Stimulated activated effector memory CD8-positive, alpha-beta T cell treated with anti-CD3 and anti-CD28 coated beads, Interleukin-12 subunit alpha, Interleukin-12 subunit beta, amount 100 ng/mL, for 72 hours (primary cell): ENCODE data around the gene LRRC4C.

Experiments used
- ATAC-seq: fragments of 150-1000 bp; cut with Tn5 transposase; 2 replicates; pipeline ENCODE4 v1.10.0; 2021
- DNase-seq, 2 donors: peaks; one replicate each; pipeline ENCODE4 v3.0.0; 2021 to 2022; ENCODE audit warnings: low spot score in 2 of 2
- H3K27ac Mint-ChIP-seq: one replicate; pipeline ENCODE4 v1.8.0; 2022; ENCODE audit warnings: mild to moderate bottlenecking, mixed read lengths
- H3K36me3 Mint-ChIP-seq: one replicate; pipeline ENCODE4 v1.8.0; 2022; ENCODE audit warnings: mild to moderate bottlenecking, mixed read lengths
- H3K4me1 Mint-ChIP-seq: one replicate; pipeline ENCODE4 v1.8.0; 2022; ENCODE audit warnings: mixed read lengths
- H3K4me3 Mint-ChIP-seq: one replicate; pipeline ENCODE4 v1.8.0; 2022; ENCODE audit warnings: mild to moderate bottlenecking, mixed read lengths
- H3K9me3 Mint-ChIP-seq: one replicate; pipeline ENCODE4 v1.8.0; 2022; ENCODE audit warnings: mixed read lengths

LRRC4C gene

GRCh38 chr11:40125054-40125453 lies 1334.4 kb downstream of the LRRC4C start:
- Mint-ChIP-seq H3K4me1 (no peaks in the 10 kb centered on the region), H3K9me3 (peaks cover 27% of the 10 kb centered on the region), H3K4me3 (no peak overlapping the region), H3K36me3 (no peaks in the 10 kb centered on the region), H3K27ac (no peak overlapping the region)
- ATAC-seq (no peak), DNase-seq (no peak)

GRCh38 chr11:40119661-40120060 lies 1339.8 kb downstream of the LRRC4C start:
- Mint-ChIP-seq H3K27ac (no peak overlapping the region), H3K4me3 (no peak overlapping the region), H3K9me3 (peaks cover 20% of the 10 kb centered on the region), H3K4me1 (no peaks in the 10 kb centered on the region), H3K36me3 (no peaks in the 10 kb centered on the region)
- DNase-seq, result no peak
- ATAC-seq, result no peak

GRCh38 chr11:40118780-40119179 lies 1340.7 kb downstream of the LRRC4C start:
- no peaks in the 10 kb centered on the region for H3K36me3 Mint-ChIP-seq
- no peak overlapping the region for H3K27ac Mint-ChIP-seq
- H3K4me3 Mint-ChIP-seq, result no peak overlapping the region
- no peaks in the 10 kb centered on the region for H3K4me1 Mint-ChIP-seq
- DNase-seq (no peak), ATAC-seq (no peak)
- peaks cover 19% of the 10 kb centered on the region for H3K9me3 Mint-ChIP-seq

- H3K27ac Mint-ChIP-seq, result no peak overlapping the region
- H3K4me1 Mint-ChIP-seq, result no peaks in the 10 kb centered on the region
- H3K4me3 Mint-ChIP-seq, result no peak overlapping the region
- H3K9me3 Mint-ChIP-seq, result peaks cover 19% of the 10 kb centered on the region
- DNase-seq (no peak), ATAC-seq (no peak)
- H3K36me3 Mint-ChIP-seq, result no peaks in the 10 kb centered on the region
Observed at GRCh38 chr11:40118026-40118425, 1341.4 kb downstream of the LRRC4C start.

- no peak overlapping the region for H3K27ac Mint-ChIP-seq
- no peak for DNase-seq
- H3K4me1 Mint-ChIP-seq, result no peaks in the 10 kb centered on the region
- ATAC-seq, result no peak
- H3K4me3 Mint-ChIP-seq, result no peak overlapping the region
- H3K36me3 Mint-ChIP-seq, result no peaks in the 10 kb centered on the region
- peaks cover 25% of the 10 kb centered on the region for H3K9me3 Mint-ChIP-seq
Observed at GRCh38 chr11:40104941-40105550, 1354.4 kb downstream of the LRRC4C start.

GRCh38 chr11:40100781-40101180 lies 1358.7 kb downstream of the LRRC4C start:
- Mint-ChIP-seq H3K27ac (no peak overlapping the region), H3K4me3 (no peak overlapping the region), H3K4me1 (no peaks in the 10 kb centered on the region), H3K36me3 (no peaks in the 10 kb centered on the region), H3K9me3 (peaks cover 34% of the 10 kb centered on the region)
- ATAC-seq (no peak), DNase-seq (no peak)

- no peak overlapping the region for H3K27ac Mint-ChIP-seq
- peaks cover 30% of the 10 kb centered on the region for H3K9me3 Mint-ChIP-seq
- H3K4me3 Mint-ChIP-seq, result no peak overlapping the region
- DNase-seq (no peak), ATAC-seq (no peak)
- H3K4me1 Mint-ChIP-seq, result no peaks in the 10 kb centered on the region
- H3K36me3 Mint-ChIP-seq, result no peaks in the 10 kb centered on the region
Observed at GRCh38 chr11:40100162-40100553, 1359.3 kb downstream of the LRRC4C start.

GRCh38 chr11:40099426-40100161 lies 1359.9 kb downstream of the LRRC4C start:
- no peak overlapping the region for H3K27ac Mint-ChIP-seq

GRCh38 chr11:40095446-40095845 lies 1364.0 kb downstream of the LRRC4C start:
- no peak overlapping the region for H3K27ac Mint-ChIP-seq
- ATAC-seq, result no peak
- no peak for DNase-seq
- no peaks in the 10 kb centered on the region for H3K36me3 Mint-ChIP-seq
- no peaks in the 10 kb centered on the region for H3K4me1 Mint-ChIP-seq
- H3K4me3 Mint-ChIP-seq, result no peak overlapping the region
- H3K9me3 Mint-ChIP-seq, result peaks cover 24% of the 10 kb centered on the region

More at GRCh38 chr11:40099426-40100161, 1359.9 kb downstream of the LRRC4C start:
- Mint-ChIP-seq H3K36me3 (no peaks in the 10 kb centered on the region), H3K9me3 (peaks cover 25% of the 10 kb centered on the region), H3K4me3 (no peak overlapping the region), H3K4me1 (no peaks in the 10 kb centered on the region)
- DNase-seq (no peak), ATAC-seq (no peak)

GRCh38 chr11:40094954-40095353 lies 1364.5 kb downstream of the LRRC4C start:
- Mint-ChIP-seq H3K27ac (no peak overlapping the region), H3K4me3 (no peak overlapping the region), H3K9me3 (peaks cover 24% of the 10 kb centered on the region), H3K36me3 (no peaks in the 10 kb centered on the region), H3K4me1 (no peaks in the 10 kb centered on the region)
- ATAC-seq (no peak), DNase-seq (no peak)

GRCh38 chr11:40080434-40080833 lies 1379.0 kb downstream of the LRRC4C start:
- Mint-ChIP-seq H3K9me3 (peaks cover 24% of the 10 kb centered on the region), H3K4me1 (no peaks in the 10 kb centered on the region), H3K4me3 (no peak overlapping the region), H3K36me3 (no peaks in the 10 kb centered on the region), H3K27ac (no peak overlapping the region)
- ATAC-seq (no peak), DNase-seq (no peak)
